NCI-H1694 treated with DMSO at 0.1 percent for 48 hours (cell line): ENCODE measurements around the gene TNRC18.
"Not testable (repeated sequence)": the region's sequence is repeated elsewhere in the genome, so short reads cannot be mapped to it uniquely, and the experiment has no call there.

Source experiments
- DNase-seq: peaks from one replicate; lab custom pipeline; 2025; lab: John Stamatoyannopoulos, UW

Gene TNRC18

GRCh38 chr7:5267829-5268228, 155.8 kb downstream of the TNRC18 start:
- DNase-seq = not testable (repeated sequence)

DNA sequence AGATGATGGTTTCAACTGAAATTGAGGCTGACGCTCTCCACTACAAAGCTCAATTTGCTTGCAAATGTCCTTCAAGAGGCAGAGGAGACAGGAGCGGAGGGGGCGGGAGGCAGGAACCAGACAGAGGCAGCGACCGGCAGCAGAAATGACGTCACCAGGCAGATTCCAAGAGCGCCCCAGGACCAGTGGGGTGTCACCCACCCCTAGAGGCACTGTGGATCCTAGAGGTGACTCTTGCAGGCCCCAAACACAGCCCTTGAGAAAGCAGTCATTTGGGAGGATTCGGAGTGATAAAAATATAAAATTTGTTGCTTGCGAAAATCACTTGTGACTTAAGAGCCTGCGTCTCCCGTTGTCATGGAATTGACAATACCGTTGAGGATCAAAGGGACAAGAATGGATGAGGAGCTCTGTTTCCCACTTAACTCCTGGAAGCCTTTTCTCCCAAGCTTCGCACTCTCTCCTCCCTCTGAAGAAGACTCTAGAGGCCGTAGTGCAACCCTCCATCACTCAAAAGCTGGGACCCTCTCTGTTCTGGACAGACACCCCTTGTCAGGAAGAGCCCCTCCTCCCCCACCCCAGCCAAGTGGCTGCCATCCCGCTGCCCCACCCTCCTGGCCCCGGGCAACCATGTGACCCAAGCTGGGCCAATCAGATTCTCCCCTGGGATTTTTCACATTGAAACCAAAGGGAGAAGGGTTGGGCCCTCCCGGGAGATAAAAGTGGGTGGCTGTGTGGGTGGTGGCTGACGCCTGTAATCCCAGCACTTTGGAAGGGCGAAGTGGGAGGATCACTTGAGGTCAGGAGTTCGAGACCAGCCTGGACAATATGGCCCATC, 157.2 kb downstream of the TNRC18 start:
- no peak for DNase-seq

DNA sequence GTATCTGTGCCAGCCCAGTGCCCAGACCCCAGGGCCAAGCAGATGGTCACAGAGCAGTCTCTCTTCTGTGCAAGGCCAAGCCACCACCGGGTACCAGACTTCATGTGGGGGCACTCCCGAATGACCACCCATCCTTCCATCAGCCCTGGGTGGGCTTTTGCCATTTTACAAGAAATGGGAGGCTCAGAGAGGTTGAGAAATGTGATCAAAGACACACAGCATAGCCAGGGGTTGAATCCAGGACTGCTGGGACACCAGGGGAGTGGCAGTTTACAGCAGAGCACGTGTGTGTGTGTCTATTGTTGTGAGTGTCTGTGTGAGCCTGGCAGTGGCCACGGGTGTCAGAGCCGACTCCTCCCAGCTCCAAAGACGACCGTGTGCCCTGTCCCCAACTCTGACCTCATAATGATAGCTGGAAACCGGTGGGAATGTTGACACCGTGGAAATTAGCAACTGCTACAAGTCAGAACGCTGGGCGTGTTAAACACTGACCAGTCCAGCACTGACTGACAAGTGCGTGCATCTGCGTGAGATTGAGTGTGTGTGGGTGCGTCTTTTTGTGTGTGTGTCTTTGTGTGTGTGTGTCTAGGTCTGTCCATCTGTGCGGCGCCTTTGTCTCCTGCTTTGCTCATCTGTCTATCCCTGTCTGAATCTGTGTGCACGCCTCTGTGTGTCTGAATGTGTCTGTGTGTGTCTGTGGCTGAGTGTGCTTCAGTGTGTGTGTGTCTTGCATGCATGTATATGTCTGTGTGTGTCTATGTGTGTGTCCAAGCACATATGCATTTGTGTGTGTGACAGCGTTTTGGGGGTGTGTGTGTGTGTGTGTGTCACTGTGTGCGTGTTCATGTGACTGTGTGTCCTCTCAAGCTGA, 158.1 kb downstream of the TNRC18 start:
- DNase-seq = no peak

GRCh38 chr7:5263066-5263465, 160.6 kb downstream of the TNRC18 start:
- DNase-seq = not testable (repeated sequence)

GRCh38 chr7:5260530-5261068, 163.0 kb downstream of the TNRC18 start:
- DNase-seq = not testable (repeated sequence)
